GM21360 (cell line): ENCODE data around the gene ZPBP.
"Not testable (repeated sequence)": the region's sequence is repeated elsewhere in the genome, so short reads cannot be mapped to it uniquely, and the experiment has no call there.

ENCODE experiments used
- ATAC-seq: cut with Tn5 transposase; IDR thresholded peaks from one replicate; pipeline ENCODE4 v1.9.1; 2021; ENCODE audit warnings: mild to moderate bottlenecking, moderate library complexity; ENCODE audit not compliant: unreplicated experiment

ZPBP gene

DNA sequence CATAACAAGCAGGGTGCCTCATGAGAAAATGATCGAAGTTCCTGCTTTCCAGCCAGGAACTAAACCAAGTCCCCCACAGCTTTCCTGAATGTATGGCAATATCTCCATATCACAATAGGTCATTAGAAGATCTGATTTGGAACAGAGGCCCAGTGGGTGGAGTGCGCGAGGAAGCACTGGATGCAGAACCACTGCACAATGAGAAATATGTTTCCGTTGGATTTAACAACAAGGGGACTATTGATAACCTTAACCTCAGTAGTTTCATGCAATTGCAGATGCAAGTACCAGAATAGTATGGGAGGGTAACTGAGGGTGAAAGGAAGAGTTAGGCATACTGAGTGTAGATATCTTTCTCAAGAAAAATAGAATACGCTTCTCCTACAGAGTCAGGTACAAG lies 45.3 kb downstream of the ZPBP start:
- no peak for ATAC-seq

DNA sequence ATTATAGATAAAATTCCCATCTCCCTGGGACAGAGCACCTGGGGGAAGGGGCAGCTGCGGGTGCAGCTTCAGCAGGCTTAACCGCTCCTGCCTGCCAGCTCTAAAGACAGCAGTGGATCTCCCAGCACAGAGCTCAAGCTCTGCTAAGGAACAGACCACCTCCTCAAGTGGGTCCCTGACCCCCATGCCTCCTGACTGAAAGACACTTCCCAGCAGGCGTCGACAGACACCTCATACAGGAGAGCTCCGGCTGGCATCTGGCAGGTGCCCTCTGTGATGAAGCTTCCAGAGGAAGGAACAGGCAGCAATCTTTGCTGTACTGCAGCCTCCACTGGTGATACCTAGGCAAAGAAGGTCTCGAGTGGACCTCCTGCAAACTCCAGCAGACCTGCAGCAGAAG lies 51.9 kb downstream of the ZPBP start:
- ATAC-seq, result not testable (repeated sequence)

DNA sequence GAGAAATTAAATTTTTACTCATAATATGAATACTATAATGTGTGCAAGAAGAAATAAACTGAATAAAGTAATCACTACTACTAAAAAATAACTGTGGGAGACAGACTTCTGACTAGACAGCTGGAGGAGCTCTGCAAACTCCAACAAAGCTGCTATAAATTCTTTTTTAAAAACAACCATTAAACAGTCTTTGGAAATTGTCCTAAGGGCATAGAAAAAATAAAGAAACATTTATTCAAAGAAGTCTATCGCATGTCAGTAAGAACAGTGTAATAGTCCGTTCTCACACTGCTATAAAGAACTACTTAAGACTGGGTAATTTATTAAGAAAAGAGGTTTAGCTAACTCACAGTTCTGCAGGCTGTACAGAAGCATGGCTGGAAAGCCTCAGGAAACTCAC lies 56.0 kb downstream of the ZPBP start:
- ATAC-seq, result no peak

DNA sequence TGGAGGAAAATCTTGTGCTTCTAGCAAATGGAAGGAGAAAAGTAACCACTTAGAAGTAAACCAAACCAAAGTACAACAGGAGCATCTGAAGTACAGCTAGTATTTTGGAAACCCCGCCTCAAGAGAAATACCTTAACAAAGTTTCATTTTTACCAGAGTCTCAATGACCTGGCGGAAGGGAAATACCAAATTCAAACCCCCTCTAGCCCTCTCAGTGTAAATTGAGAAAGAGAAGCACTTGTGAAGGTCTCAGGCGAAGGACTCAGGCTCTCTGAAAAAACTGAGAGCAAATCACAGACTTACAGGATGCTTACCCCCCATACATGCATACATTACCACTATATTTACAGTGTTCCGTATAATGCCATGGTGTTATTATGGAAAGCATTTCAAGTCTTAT lies 70.1 kb downstream of the ZPBP start:
- peak; percentile 58 for ATAC-seq

DNA sequence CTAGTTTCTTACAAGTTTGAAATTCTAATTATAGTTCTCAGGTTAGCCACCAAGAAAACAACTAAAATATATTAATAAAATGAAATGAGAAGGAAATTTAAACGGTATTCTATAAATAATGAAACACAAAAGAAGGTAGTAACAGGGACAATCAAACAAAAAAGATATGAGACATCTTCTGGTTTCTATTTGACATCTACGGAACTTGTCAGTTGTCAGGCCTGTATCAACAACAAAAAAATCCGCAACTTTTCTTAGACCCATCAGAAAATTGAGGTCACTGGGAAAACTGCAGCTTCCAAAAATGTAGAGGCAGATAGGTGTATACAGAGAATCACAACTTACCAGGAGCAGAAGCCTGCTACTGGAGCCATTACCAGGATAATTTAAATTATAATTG lies 70.6 kb downstream of the ZPBP start:
- peak; percentile 47 for ATAC-seq

DNA sequence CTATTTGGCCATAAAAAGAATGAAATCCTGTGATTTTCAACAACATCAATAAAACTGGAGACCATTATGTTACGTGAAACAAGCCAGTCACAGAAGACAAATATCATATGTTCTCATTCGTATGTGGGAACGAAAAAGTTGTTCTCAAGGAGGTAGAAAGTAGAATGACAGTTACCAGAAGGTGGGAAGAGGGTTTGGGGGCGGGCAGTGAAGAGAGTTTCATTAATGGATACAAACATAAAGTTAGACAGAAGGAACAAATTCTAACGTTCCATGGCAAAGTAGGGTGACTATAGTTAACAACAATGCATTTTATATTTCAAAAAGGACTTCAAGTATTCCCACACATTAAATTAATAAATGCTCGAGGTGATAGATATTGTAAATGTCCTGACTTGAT lies 97.4 kb downstream of the ZPBP start:
- no peak for ATAC-seq

DNA sequence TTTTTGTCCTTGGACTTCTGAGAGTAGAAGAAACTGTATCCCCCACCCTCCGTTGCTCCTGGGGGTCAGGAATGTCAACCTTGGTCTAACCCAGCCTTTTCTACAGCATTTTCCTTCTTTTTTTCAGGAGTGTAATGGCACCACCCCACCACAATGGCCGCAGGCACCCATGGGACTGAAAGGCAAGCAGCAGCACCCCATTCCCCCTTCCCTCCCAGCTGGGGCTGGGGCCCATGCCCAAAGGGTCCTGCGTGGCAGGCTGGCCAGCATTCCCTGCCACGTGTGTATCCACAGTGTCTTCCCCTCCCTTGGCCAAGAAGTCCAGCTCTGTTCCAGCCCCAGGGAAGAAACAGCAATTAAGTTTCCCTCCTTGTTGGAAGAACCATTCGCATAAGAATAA lies 106.9 kb downstream of the ZPBP start:
- ATAC-seq, result no peak

DNA sequence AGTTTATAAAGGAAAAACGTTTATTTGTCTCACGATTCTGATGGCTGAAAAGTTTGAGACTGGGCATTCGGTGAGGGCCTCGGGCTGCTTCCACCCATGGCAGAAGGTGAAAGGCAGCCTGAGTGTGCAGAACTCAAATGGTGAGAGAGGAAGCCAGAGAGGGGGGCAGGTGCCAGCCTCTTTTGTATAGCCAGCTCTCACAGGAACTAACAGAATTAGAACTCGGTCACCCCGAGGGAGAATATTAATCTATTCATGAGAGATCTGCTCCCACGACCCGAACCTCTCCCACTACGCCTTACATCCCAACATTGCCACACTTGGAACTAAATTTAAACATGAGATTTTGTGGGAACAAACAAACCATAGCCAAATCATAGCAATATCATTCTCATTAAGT lies 112.6 kb downstream of the ZPBP start:
- ATAC-seq, result no peak

DNA sequence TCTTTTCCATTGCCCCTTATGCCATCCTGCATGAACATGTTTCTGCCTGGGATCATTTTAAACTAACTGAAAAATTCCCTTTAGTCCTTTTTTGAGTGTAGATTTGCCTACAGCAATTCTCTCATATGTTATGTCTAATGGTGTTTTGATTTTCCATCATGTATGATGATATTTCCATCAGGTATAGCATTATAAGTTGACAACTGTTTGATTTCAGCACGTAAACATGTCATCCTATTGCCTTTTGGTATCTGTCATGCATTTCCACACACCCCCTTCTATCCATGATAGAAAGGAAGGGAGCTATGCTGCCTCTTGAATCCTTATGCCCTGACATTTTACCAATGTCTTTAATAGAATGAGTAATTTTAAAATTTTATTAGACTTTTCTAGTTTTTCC lies 116.8 kb downstream of the ZPBP start:
- ATAC-seq, result no peak

DNA sequence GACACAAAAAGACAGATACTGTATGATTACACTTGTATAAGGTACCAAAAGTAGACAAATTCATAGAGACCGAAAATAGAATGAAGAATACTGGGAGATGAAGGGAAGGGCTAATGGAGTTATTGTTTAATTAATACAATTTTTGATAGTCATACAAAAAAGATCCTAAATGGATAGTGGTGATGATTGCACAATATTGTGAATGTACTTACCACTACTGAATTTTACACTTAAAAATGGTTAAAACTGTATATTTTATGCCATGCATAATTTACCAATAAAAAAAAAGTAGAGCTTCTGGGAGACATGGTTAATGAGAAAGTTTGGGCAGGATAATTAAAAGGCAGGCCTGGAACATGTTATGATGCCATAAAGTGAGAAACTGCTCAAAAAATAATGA lies 119.0 kb downstream of the ZPBP start:
- ATAC-seq, result no peak

DNA sequence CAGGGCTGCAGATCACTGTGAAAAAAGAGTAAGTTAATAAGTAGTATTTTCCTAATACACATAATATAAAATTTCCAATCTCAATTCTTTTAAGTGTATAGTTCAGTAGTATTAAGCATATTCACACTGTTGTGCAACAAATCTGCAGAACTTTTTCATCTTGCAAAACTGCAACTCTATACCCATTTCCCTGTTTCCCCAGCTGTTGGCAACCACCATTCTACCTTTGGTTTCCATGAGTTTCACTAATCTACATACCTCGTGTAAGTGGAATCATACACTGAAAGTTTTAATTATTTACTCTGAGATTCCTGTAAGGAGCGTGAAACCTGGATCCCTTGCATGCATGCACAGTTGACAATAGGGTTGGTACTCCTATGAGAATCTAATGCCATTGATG lies 155.4 kb downstream of the ZPBP start:
- ATAC-seq, result no peak

DNA sequence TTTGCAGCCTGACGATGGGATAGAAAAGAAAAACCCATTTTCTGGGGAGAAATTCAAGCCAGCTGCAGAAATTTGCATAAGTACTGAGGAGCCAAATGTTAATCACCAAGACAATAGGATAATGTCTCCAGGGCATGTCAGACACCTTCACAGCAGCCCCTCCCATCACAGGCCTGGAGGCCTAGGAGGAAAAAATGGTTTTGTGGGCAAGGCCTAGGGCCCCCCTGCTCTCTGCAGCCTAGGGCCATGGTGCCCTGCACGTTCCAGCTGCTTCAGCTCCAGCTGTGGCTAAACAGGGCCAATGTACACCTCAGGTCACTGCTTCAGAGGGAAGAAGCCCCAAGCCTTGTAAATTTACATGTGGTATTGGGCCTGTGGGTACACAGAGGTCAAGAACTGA lies 161.4 kb downstream of the ZPBP start:
- ATAC-seq, result no peak

DNA sequence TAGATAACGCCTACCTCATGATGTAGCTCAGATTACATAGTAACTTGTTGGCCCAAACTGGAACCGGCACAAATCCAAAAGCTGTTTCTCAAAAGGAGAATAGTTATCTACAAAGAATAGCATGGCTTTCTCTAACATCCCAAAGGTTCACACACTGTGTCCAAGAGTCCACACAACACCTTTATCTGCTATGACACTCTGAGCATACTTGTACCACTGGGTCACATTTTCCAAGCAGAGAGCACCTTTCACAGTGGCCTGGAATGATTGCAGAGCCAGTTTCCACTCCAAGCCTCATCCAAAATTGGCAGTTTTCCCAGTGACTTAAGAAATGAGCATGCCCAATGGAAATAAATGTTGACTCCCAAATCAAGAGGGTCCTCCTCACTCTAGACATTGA lies 164.3 kb downstream of the ZPBP start:
- ATAC-seq, result no peak

DNA sequence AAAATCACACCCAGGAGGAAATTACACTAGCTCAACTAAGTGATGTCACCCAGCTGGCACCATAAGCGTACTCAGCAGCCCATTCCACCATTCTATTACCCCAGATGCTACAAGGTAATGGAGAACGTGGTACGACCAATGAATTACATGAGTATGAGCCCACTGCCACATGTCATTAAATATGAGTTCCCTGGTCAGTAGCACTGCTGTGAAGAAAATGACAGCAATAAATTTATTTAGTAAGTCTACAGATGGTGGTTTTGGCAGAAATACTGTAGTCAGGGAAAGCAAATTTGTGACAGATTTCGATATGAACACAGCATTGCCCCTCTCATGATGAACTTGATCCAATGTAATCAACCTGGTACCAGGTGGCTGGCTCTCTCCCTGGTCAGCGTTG lies 165.4 kb downstream of the ZPBP start:
- no peak for ATAC-seq

DNA sequence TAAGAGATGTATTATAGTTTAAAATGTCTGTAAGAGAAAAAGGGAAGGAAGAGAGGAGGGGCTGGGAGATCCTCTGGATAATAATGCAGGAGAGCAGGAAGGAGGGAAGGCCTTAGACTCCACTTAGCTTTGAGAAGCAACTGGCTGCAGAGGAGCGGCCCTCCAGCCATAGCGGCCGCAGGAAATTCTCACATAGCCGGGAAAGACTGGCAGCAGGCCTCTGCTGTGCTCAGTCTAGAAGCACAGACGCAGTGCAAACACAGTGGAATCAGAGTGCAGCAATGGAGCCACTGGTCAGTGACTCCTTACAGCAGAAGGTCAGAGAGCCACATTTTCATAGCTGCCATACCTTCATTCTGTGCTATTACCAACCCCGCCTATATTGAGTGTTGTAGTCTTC lies 166.3 kb downstream of the ZPBP start:
- no peak for ATAC-seq

DNA sequence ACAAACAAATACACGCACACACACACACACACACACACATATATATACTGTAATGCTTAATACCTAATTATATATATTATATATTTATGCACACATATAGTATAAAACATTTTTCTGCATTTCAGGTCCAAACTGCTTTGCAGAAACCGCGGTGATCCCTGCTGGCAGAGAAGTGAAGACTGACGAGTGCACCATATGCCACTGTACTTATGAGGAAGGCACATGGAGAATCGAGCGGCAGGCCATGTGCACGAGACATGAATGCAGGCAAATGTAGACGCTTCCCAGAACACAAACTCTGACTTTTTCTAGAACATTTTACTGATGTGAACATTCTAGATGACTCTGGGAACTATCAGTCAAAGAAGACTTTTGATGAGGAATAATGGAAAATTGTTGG lies 181.1 kb downstream of the ZPBP start:
- ATAC-seq, result no peak

DNA sequence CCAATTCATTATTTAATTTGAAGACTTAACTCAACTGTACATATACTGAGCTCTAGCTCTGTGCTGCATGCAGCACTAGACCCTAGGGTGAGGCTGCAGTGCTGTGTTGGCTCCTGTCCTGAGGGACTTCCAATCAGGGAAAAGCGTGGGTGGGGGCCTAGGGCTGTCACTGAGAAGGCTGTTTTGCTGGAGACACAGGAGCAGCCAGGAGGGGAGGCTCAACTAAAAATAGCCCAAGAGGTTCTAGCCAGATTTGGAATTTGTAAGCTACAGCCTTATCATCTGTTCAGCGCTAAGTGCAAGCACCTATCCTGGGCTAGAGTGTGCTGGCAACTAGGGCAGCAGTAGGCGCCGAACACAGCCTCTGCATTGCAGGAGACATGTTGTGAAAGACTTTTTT lies 198.5 kb downstream of the ZPBP start:
- no peak for ATAC-seq

DNA sequence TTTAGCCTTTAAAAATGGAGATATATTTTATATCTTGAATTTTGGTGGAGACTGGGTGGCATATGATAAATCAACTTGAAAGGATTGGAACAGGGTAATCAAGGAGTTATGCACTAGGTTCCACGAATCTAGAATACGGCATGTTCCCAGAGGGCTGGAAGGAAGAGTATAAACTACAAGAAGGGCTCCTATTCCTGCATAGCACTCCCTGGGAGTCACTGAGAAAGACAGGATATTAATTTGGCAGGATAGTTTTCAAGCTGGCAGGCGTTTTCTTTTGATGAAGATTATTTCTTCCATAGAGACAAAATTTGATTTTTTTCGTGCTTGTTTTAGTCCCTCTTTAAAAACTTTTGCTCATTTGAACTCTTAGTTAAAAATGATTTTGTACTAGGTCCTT lies 199.9 kb downstream of the ZPBP start:
- ATAC-seq, result no peak

DNA sequence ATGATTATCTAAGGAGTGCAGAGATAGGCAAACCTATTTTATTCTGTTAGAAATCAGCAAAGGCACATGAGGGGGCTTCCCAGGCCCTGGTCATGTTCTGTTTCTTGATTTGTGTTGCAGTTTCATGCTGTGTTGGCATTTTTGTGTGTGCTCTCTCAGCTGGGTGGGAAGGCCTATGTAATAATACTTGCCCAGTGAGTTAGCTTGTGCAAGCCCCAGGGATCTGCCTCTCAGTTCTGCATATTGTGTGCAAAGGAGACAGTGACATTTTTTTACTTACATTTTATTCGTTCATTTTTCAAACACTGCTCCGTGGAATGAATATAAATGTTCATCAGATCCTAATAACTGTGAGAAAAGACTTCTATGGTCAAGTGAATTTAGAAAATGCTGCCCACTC lies 200.6 kb downstream of the ZPBP start:
- no peak for ATAC-seq
